GM19455 (cell line): ENCODE results near the gene CASTOR1.

Experiments
- ATAC-seq: cut with Tn5 transposase; IDR thresholded peaks from one replicate; pipeline ENCODE4 v1.9.1; 2021; ENCODE audit not compliant: unreplicated experiment

Gene CASTOR1

DNA sequence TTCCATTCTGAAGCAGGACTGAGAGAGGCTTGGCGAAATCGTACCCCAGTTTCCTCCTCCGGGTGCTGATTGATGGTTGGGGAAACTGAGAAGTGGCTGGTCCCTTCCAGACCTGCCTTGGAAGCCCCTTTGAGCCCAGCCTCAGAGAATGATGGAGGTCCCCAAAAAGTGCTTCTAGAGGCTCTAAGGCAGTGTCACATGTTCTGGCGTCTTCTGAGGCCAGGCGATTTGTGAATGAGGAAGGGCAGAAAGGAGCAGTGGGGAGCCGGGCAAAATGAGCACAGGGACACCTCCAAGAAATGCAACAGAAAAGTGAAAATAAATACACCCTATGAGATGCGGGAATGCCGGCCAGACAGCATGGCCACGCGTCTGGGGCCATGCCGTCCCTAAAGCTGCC is 41.7 kb downstream of the CASTOR1 start:
- no peak for ATAC-seq

DNA sequence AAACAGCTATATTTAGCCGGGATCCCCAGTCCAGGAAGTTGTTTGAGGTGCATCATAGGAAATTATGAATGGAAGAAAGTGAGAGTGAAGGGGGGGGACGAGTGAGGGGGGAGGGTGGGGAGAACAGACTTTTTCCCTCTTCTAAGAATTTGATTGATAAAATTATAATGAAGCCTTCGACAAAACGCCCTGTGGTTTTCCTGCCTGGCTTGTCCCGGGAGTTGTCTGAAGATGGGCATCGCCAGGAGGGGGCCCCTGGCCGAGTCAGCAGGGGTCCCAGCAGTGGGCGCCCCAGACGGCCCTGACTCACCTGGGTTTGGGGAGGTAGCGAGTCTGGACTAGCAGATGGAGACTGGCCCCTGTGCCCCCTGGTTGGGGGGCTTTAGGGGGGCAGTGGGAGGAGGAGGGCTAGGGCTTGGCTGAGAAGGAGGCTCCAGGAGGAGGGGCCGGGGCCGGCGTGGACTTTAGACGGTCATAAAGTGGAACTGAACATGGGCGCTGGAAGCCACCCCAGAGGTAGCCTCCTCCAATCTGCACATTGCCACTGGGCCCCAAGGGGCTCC is 42.4 kb downstream of the CASTOR1 start:
- no peak for ATAC-seq

DNA sequence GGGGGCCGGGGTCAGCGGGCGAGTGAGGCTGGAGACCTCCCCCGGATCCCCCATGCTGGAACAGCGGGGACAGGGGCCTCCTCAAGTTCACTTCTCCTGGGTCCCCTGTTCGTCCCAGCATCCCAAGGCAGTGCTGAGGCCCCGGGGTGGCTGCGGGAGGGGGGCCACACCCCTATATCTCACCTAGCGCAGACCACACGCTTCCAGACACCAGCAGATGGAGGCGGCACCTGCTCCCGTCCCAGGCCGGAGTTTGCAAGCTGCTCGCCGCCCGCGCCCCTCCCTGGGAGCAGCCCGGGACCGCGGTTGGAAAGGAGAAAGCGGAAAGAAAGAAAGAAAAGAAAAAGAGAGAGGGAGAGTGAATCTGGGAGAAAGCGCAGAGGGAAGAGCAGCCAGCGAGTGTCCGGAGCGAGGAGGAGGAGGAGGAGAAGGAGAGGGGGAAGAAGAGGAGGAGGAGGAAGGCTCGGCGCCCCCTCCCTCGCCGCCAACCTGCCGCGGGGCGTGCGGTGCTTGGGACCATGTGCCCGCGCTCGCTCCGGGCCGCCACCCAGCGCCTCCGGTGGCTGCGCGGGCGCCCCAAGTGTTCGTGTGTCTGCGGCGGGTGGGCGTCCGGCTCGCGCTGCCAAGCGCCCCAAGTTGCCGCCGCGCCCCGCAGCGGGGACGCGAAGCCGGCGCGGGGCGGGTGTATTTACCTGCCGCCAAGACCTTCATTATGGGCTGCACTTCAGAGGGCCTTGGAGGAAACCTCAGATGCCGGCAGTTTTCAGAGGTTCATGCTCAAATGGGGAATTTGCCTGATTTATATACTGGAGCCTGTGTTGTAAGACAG is 43.1 kb downstream of the CASTOR1 start, which contains the start of gene LIF:
Gene LIF, minus strand, starts transcription at position 775 of the 829 bp plus-strand sequence. Its CDS starts 64 bp downstream, at position 711.
- no peak for ATAC-seq

DNA sequence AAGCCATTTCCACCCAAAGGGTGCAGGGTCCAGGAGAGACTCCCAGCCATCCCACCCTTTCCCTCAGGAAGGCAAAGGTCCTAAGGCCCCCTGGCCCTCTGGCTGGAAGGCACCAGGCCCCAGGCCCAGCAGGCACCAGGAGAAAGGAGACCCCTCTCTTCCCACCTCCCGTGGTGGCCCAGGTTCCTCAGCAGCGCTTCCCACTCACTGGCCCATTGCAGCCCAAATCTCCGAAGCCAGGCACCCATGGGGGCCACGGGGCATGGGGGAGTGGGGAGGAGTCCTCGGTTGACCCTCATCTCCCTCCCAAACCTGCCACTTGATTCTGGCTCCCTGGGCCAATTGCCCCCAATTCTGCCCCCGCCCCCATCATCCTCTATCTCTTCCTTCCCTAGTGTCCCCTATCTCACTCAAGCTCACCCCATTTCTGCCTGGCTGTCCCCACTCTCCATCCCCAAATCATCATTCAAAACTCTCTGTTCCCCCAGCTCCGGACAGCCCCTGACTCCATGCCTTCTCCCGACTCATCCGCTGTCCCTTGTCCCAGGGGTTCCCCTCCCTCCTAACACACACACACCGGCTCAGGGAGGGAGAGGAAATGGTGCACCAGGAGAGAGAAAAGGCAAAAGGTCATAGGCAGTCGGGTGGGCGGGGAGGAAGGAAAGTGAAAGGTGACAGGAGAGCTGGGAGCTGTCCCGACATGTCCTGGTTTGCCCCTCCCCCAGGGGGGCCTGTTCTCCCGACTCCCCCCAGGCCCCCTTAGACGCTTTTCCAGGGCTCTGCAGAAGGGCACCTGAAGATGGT is 43.9 kb downstream of the CASTOR1 start:
- no peak for ATAC-seq

DNA sequence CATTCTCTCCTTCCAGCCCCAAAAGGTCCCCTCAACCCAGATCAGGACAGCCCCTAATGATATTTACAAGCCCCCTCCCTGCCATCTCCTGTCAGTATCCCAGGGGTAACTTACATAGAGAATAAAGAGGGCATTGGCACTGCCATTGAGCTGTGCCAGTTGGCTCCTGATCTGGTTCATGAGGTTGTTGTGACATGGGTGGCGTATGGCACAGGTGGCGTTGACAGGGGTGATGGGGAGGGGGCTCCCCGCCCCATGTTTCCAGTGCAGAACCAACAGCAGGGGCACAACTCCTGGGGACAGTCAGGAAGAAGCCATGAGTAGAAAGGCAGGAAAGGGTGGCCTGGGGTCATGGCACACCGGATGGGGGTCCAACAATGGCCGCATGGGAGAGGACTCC is 44.7 kb downstream of the CASTOR1 start:
- no peak for ATAC-seq

DNA sequence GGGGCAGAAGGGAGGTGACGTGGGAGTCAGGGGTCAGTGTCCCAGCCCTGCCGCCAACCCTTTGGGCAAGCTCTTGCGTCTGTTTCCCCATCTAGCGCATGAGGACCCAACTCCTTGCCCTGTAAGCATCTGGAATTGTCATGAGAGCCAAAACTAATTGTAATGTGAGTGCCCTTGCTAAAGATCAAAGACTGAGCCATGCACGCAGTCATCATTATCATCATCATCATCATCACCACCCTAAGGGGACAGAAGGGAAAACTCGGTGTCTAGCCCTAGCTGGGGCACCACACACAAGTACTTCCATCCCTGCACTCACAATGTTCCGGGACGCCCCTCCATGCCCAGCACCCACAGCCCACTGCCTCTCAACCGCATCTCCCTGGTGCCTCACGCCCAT is 45.2 kb downstream of the CASTOR1 start:
- ATAC-seq: no peak

DNA sequence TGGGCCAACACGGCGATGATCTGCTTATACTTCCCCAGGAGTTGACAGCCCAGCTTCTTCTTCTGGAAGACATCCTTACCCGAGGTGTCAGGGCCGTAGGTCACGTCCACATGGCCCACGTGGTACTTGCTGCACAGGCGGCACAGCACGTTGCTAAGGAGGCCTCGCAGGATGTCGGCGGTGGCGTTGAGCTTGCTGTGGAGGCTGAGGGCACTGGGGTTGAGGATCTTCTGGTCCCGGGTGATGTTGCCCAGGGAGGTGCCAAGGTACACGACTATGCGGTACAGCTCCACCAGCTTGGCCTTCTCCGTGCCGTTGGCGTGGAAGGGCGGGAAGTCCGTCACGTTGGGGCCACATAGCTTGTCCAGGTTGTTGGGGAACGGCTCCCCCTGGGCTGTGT is 45.6 kb downstream of the CASTOR1 start:
- no peak for ATAC-seq

DNA sequence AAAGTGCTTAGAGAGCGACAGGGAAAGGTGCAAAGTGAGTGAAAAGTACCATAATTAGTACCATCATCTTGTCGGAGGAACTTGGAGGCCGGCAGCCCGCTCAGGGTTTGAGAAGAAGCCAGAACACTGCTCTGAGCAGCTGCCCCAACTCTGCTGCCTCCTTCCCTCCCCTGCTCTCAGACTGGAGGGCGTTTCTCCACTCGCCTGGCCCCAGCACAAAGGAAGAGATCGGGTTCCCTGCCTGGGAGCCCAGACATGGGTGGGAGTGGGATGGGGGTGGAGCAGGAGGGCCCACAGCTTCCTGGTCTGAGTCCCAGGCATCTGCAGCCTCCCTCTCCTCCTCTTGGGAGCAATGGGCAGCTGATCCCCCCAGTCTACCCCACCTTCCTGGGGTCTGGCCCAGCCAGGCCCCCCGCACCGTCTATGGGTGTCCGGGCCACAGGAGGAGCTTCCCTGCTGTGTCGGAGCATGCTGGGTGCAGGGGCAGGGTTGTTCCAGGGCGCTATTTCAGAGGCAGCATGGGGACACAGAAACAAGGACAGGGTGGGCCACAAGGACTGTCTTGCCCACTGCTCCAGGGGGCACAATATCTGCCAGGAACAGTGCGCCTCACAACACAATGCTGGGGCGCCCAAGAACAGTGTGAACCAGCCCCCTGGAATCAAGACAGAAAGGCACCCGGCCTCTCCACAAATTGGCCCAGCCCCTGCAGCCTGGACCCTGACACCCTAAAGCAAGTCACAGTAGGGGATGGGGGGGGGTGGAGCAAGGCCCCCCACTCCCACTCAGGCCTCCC is 47.5 kb downstream of the CASTOR1 start:
- ATAC-seq: no peak

DNA sequence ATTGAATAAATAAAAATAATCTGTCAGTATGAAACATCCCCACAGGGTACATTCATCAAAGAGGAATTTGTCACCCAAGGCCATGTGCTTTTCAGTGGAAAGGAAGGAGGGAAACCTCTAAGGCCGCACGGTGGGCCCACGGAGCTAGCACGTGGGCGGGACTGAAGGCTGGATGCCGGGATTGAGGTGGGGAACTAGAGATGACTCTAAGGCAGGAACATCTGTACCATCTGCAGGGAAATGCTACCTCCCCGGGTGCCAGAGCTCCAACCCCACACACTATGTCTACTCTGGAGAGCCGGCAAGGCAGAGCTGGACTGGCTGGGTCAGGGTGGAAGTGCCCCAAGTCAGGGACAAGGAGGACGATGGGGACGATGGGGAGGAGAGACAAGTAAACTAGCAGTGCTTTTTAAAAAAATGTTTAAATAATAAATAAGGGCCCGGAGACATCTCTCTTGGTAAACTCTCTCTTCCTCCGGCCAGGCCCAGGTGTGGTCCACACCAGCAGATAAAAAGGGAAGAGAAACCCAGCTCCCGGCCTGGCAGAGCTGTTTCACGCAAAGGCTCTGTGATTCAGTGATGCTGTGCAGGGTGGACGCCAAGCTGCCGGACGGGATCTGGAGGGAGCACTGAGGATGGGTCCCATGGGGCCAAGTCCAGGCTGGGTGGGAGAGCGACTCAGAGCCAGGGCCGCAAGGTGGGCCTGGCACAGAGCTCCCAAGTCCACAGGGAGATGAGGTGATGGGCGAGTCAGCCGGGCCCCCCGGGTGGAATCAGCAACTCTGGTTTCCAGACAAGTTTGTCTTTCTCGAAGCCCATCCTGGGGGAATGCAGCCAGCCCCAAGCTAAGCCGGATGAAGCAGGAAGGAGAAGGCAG is 48.5 kb downstream of the CASTOR1 start:
- ATAC-seq: no peak

DNA sequence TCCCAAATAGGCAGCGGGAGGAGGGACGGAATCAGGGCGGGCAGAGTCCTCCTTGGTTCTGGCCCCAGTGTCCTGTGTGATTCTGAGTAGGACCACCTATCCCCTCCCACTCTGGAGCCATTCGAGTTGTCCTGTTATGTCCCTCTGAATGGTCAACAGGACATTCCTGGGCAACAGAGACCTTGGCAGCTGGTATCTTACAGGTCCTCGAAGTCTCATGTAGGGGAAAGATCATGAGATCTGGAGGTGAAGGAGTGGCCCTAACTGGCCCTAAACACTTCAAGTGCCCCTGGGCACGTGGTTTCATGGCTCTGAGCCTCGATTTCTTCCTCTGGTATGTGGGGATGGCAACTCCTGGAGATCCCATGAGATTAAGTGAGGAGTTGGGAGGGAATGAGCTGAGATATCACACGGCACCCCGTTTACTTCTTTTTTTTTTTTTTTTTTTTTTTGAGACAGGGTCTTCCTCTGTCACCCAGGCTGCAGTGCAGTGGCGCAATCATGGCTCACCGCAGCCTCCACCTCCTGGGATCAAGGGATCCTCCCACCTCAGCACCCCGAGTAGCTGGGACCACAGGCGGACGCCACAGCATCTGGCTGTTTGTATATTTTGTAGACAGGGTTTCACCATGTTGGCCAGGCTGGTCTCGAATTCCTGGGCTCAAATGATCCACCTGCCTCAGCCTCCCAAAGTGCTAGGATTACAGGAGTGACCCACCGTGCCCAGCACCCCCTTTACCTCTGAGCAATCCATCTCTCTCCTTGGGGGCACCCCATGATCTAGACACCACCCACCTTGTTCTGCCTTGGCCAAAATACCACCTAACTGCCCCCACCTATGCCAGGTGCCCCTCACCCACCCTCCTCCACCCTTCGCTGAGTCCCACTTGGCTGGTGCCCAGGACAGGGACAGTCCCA is 49.6 kb downstream of the CASTOR1 start:
- ATAC-seq: no peak

DNA sequence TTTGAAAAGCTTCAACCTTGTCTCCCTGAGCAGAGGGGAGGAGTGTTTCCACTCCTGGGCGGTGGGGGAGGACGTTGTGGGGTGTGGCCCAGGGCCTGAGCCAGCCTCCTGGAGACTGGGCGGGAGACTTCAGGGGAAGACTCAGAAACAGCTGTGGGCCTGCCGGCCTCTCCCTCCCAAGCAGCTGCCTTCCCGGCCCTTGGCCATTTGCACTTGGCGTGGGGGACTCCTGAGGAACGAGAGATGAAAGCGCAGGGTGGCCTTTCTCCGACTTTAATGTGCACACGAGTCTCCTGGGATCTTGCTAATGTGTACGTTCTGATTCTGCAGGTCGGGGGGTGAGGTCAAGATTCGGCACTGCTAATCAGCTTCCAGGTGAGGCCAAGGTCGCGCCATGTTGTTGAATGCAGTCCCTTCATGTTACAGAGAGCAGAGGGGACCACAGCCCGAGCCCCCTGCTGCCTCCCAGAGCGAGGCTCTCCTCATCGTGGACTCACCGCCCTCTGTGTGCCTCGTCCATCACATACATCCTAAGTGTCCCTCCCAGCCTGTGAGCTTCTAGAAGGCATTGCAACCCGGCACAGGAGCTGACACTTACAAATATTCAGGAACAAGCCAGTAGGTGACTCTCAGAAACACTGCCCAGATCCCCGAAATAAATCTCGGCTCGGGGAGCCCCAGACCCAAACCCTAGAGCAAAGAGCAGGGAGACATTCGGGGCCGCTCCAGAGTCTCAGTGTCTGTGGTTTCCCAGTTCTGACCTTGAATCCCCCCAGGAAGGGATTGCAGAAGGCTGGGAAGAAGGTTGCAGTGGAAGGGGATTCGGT is 50.4 kb downstream of the CASTOR1 start:
- ATAC-seq: no peak

DNA sequence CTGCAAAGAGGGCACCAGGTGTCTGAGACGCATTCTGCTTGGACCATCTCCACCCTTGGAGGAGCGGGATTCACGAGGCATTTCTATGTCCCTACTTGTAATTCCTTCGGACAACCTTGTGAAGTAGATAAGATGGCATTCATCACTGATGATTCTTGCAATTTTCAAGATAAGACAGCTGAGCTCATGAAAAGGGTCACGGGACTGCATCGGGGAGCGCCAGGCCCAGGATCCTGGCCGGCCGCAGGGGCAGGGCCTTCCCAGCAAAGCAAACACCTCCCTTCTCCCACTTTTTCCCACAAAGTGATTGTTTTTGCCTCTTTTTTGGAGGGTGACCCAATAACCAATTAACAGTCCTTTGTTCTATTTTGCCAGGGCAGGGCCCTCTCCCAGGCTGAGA is 51.2 kb downstream of the CASTOR1 start:
- no peak for ATAC-seq

DNA sequence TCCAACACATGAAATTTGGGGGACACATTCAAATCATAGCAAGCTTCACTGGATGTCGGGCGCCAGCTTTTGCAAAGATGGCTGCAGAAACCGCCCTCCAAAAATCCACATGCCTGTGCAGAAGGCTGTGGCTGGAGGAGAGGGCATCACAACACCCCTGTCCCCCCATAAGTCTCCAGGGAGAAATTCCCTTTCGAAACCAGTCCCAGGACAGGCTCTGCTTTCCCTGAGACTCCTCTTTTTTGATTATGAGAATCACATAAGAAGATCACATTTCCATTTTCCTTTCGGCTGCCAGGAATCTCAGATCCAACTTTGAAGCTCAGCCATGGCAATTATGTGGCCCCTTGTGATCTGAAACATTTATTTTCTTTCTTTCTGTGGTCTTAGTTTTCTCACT is 52.4 kb downstream of the CASTOR1 start:
- no peak for ATAC-seq

DNA sequence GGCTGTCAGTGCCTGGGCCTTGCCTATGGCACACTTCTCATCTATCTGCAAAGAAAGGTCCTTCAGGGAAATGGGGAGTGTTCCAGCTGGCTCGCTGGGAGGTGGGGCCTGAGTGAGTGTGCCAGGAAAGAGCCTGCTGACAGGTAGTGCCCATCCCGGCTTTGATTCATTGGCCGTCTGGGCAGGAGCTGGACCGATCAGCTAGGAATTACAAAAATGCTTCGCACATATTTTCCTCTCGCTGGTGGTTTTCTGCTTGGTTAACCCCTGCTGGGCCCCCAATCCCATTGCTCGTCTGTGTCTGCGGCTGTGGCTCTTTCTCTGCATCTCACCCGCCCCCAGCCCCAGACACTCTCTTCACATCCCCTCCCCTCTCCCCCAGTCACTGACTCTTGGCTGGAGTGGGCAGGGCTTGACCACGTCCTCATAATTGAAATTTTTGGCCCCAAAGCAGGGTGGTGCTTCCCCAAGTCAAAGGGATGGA is 53.6 kb downstream of the CASTOR1 start:
- ATAC-seq: no peak
